Memory B cell (primary cell): ENCODE results near the gene MIEF2.

Experiments used
- ATAC-seq: fragments of 150-1000 bp; cut with Tn5 transposase; 2 replicates; pipeline ENCODE4 v1.10.0; 2021; ENCODE audit warnings: low read depth, mild to moderate bottlenecking, moderate library complexity
- DNase-seq, 2 donors: peaks; one replicate each; pipeline ENCODE4 v3.0.0; 2022; ENCODE audit warnings: low spot score in 2 of 2
- H3K27ac Mint-ChIP-seq: one replicate; pipeline ENCODE4 v1.8.0; 2022; ENCODE audit warnings: mild to moderate bottlenecking, moderate library complexity, mixed read lengths
- H3K27me3 Mint-ChIP-seq: one replicate; pipeline ENCODE4 v1.8.0; 2022; ENCODE audit warnings: mixed read lengths
- H3K36me3 Mint-ChIP-seq: one replicate; pipeline ENCODE4 v1.8.0; 2022; ENCODE audit warnings: mild to moderate bottlenecking, mixed read lengths
- H3K4me1 Mint-ChIP-seq: one replicate; pipeline ENCODE4 v1.8.0; 2022; ENCODE audit warnings: mixed read lengths
- H3K4me3 Mint-ChIP-seq: one replicate; pipeline ENCODE4 v1.8.0; 2022; ENCODE audit warnings: mild to moderate bottlenecking, moderate library complexity, mixed read lengths
- H3K9me3 Mint-ChIP-seq: one replicate; pipeline ENCODE4 v1.8.0; 2022; ENCODE audit warnings: mixed read lengths

The MIEF2 gene

DNA sequence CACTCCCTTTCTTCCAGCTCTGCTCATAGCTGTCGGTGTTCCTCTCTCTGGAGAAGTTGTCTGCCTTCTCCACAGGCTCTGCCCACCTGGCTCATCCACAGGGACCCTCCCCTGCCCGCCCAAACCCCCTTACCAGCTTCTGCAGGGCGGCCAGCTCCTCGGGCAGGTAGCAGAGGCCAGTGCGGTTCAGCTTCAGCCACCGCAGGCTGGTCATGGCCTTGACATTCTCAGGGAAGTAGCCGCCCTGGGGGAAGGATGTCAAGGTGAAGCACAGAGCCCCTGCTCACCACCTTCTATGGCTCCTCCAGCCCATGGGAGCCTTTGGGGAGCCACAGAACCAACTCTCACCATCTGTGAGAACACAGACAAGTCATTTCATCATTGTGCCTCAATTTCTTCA lies 3.7 kb upstream of the MIEF2 start:
- no peak for ATAC-seq
- Mint-ChIP-seq H3K27me3 (no peaks in the 10 kb centered on the region), H3K4me1 (peaks cover 15% of the 10 kb centered on the region), H3K36me3 (peaks cover 7% of the 10 kb centered on the region), H3K27ac (no peak overlapping the region), H3K9me3 (no peaks in the 10 kb centered on the region), H3K4me3 (no peak overlapping the region)
- DNase-seq, result no peak

DNA sequence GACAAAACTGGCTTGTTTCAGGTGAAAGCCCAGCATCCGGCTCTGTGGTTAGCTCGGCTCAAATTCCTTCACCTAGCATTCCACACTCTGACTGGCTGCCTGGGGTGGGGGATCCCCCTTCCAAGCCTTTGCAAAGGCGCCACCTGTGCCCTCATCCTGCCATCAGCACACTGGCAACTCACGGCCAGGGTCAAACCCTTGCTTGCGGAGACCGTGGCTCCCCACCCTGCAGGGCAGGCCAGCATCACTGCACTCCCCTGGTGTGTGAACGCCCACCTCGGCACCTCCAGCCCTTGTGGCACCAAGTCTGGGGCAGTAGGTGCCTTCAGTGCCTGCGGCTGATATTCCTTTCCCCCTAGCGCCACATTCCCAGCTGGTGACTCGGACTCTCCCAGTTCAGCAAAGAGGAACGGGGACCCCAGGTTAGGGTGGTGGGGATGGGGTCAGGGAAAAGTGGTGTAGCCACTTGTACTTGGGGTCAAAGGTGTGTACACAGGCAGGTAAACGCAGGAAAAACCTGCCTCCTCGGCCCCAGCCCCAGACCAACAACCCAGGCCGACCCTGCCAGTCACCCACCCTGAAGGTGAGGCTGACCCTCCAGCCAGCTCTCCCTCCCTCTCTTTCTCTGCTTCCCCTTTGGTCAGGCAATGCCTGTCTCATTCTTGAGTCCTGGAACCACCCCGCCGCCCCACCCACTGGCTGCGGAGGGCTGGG lies 3.0 kb upstream of the MIEF2 start:
- peak overlapping the region; percentile 83 for H3K27ac Mint-ChIP-seq
- peak overlapping the region; percentile 93 for H3K4me3 Mint-ChIP-seq
- H3K4me1 Mint-ChIP-seq, result peaks cover 15% of the 10 kb centered on the region
- peaks cover 6% of the 10 kb centered on the region for H3K36me3 Mint-ChIP-seq
- no peak for ATAC-seq
- DNase-seq, result no peak
- H3K27me3 Mint-ChIP-seq, result no peaks in the 10 kb centered on the region
- no peaks in the 10 kb centered on the region for H3K9me3 Mint-ChIP-seq

DNA sequence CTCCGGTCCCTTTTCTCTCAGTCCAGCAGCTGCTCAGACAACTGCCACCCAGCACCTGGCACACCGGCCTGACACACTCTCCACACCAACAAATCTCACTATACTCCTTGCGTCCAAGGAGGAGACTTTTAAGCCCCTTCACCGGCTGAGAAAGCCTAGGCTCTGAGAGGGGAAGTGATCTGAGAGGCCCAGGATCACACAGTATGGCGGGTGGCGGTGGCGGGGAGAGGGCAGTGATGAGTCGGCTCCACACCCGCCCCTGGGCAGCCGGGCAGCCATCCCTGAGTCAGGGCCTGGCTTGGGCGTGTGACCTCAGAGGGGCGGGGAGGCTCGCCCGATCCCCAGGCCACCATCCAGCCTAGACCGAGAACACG lies 2.5 kb upstream of the MIEF2 start:
- no peaks in the 10 kb centered on the region for H3K9me3 Mint-ChIP-seq
- H3K36me3 Mint-ChIP-seq, result peaks cover 5% of the 10 kb centered on the region
- ATAC-seq, result peak; percentile 42
- H3K27ac Mint-ChIP-seq, result peak overlapping the region; percentile 83
- peaks cover 15% of the 10 kb centered on the region for H3K4me1 Mint-ChIP-seq
- H3K4me3 Mint-ChIP-seq, result peak overlapping the region; percentile 93
- DNase-seq, result peak; percentile 34 to 51
- no peaks in the 10 kb centered on the region for H3K27me3 Mint-ChIP-seq

DNA sequence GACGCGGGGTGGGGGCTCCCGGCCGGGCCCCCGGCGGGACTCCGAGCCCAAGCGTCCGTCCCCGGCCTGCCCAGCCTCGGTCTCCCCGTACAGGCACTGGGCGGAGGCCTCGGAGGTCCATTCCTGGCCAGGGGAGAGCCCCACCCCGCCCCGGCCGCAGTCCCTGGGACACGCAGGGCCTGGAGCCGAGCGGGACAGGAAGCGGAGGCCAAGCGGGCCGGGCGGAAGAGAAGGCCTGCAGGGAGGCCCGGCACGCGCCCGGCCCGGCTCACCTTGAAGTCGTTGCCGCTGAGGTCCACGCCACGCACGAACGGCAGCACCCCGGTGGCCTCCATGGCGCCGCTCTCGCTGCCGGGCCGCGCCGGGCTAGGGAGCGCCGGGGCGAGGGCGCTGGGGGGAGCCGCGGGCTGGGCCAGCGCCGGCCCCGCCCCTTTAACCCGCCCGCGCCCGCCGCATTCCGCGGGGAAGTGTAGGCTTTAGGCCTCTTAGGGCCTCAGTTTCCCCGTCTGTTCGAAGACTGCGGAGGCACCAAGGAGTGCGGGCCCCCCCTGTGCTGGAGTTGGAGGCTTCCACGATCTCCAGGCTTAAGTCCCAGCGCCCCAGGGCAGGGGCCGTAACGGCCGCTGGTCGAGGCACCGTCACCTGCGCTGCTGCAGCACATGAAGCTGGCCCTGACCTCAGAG lies 2.0 kb upstream of the MIEF2 start, which contains the start of gene FLII:
Gene FLII (minus strand): TSS at position 383 of the 683 bp plus-strand sequence. CDS start 48 bp downstream, at position 335.
- peak within 1 kb of the TSS; percentile 93 for H3K4me3 Mint-ChIP-seq
- ATAC-seq, result peak; percentile 50
- no peaks in the 10 kb centered on the region for H3K9me3 Mint-ChIP-seq
- peaks cover 15% of the 10 kb centered on the region for H3K4me1 Mint-ChIP-seq
- peak within 1 kb of the TSS; percentile 83 for H3K27ac Mint-ChIP-seq
- DNase-seq, result peak; percentile 35 to 63
- peaks cover 6% of the 10 kb centered on the region for H3K36me3 Mint-ChIP-seq
- H3K27me3 Mint-ChIP-seq, result no peaks in the 10 kb centered on the region

DNA sequence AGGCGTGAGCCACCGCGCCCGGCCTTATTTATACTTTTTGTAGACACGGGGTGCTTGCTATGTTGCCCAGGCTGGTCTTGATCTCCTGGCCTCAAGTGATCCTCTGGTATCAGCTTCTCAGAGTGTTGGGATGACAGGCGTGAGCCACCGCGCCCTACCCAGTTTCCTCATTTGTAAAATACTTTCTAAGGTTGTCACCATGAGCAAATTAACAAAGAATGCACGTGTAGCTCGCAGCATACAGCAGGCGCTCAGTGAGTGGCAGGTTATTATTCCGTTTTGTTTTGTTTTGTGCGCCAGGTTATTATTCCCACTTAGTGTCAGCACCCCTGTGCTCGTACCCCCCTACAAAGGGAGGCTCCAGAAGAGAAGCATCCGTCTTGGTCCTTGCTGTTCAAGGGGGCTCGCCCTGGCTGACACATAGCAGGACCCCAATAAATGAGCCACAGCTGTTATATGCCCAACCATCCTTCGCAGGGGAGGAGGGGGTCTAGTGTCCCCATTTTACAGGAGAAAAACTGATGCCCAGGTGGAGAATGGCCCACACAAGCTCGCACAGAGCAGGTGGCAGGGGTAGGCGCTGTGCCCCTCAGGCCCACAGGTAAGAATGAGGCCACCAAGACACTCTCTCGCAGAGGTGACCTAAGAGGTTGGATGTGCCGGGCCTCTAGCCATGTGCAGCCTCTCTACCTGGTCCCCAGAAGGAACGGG lies 686 bp upstream of the MIEF2 start:
- Mint-ChIP-seq H3K36me3 (peaks cover 3% of the 10 kb centered on the region), H3K27ac (peak overlapping the region; percentile 73), H3K4me3 (peak overlapping the region; percentile 83), H3K9me3 (no peaks in the 10 kb centered on the region), H3K4me1 (peaks cover 12% of the 10 kb centered on the region), H3K27me3 (no peaks in the 10 kb centered on the region)
- DNase-seq, result no peak
- ATAC-seq, result no peak

DNA sequence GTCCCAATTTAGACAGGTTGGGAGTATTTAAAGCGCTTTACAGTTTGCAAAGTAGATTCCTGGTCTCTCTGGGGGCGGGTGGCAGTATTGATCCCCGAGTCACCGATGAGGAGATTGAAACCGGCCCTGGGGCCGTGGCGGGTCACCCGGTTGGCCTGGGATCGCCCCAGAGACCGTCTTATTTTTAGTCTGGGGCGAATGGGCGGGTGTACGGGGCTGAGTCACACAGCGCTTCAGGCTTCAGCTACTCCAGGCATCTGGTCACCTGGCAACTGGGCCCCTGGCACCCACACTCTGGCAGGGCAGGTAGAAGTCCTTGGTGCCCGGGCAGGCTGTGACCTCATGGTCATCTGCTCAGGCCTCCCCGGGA lies 669 bp downstream of the MIEF2 start:
- Mint-ChIP-seq H3K27ac (peak overlapping the region; percentile 73), H3K4me1 (peaks cover 12% of the 10 kb centered on the region), H3K36me3 (peaks cover 3% of the 10 kb centered on the region), H3K27me3 (no peaks in the 10 kb centered on the region), H3K9me3 (no peaks in the 10 kb centered on the region), H3K4me3 (peak overlapping the region; percentile 83)
- no peak for ATAC-seq
- DNase-seq, result no peak

DNA sequence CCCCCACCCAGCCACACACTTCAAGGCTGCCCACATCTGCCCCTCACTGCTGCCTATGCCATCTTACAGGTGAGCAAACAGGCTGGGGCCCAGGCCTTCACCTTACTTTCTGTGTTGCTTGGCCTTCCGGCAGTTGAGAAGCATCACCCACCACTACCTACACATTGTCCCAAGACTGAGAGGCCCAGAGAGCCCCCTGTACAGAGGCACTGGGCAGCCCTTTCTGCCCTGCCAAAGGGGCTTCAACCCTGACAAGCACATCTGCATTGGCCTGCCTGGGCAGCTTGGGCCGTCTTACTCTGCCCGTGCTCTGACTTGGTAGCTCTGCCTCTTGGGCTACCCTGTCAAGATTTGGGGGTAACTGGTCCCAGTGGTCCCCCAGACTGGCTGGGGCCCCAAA lies 1.2 kb downstream of the MIEF2 start:
- peaks cover 12% of the 10 kb centered on the region for H3K4me1 Mint-ChIP-seq
- no peak for DNase-seq
- H3K4me3 Mint-ChIP-seq, result peak overlapping the region; percentile 83
- H3K36me3 Mint-ChIP-seq, result peaks cover 3% of the 10 kb centered on the region
- no peaks in the 10 kb centered on the region for H3K27me3 Mint-ChIP-seq
- no peaks in the 10 kb centered on the region for H3K9me3 Mint-ChIP-seq
- no peak overlapping the region for H3K27ac Mint-ChIP-seq
- no peak for ATAC-seq

DNA sequence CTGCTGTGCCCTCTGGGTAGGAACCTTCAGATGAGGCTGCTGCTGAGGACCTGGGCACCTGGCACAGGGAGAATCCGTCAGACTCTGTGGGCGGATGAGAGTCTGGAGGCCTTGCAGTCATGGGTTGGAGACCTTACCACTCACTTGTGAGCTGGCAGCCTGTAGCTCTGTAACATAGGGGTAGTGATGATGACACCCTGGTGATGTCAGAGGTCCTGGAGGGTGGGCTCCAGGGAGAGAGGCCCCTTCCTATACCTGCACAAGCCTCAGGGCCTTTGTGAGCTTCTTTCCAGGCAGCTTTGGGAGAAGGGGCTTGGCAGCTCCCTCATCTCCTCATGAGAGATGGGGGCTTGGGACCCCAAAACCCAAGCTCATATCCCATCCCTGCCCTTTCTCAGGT lies 1.6 kb downstream of the MIEF2 start:
- DNase-seq (no peak), ATAC-seq (no peak)
- H3K4me3 Mint-ChIP-seq, result peak overlapping the region; percentile 21
- no peaks in the 10 kb centered on the region for H3K9me3 Mint-ChIP-seq
- peaks cover 12% of the 10 kb centered on the region for H3K4me1 Mint-ChIP-seq
- H3K27me3 Mint-ChIP-seq, result no peaks in the 10 kb centered on the region
- H3K27ac Mint-ChIP-seq, result no peak overlapping the region
- H3K36me3 Mint-ChIP-seq, result peaks cover 3% of the 10 kb centered on the region

DNA sequence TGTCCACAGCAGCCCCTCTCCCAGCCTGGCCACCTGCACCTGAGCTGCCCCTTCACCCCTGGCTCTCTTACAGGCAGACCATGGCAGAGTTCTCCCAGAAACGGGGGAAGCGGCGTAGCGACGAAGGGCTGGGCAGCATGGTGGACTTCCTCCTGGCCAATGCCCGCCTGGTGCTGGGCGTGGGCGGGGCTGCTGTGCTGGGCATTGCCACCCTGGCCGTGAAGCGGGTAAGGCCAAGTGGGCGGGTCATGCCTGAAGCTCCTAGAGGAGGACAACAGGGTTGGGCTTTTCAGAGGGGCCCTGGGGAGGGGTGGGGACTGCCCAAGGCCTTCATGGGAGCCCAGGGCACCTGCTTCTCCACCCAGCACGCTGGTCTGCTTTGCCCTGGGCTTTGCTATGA lies 2.2 kb downstream of the MIEF2 start:
- Mint-ChIP-seq H3K4me1 (peaks cover 12% of the 10 kb centered on the region), H3K27me3 (no peaks in the 10 kb centered on the region), H3K27ac (no peak overlapping the region), H3K9me3 (no peaks in the 10 kb centered on the region), H3K4me3 (no peak overlapping the region), H3K36me3 (peaks cover 3% of the 10 kb centered on the region)
- ATAC-seq (no peak), DNase-seq (no peak)

DNA sequence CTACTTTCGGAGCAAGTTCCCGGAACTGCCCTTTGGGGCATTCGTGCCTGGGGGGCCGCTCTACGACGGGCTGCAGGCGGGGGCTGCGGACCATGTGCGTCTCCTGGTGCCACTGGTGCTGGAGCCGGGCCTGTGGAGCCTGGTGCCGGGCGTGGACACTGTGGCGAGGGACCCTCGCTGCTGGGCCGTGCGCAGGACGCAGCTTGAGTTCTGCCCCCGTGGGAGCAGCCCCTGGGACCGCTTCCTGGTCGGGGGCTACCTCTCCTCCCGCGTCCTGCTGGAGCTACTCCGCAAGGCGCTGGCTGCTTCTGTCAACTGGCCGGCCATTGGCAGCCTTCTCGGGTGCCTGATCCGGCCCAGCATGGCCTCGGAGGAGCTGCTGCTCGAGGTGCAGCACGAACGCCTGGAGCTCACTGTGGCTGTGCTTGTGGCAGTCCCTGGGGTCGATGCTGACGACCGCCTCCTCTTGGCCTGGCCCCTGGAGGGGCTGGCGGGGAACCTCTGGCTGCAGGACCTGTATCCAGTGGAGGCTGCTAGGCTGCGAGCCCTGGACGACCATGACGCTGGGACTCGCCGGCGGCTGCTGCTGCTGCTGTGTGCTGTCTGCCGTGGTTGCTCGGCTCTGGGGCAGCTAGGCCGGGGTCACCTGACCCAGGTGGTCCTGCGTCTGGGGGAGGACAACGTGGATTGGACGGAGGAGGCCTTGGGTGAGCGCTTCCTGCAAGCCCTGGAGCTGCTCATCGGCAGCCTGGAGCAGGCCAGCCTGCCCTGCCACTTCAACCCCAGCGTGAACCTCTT lies 3.6 kb downstream of the MIEF2 start:
- no peak for ATAC-seq
- Mint-ChIP-seq H3K9me3 (no peaks in the 10 kb centered on the region), H3K36me3 (peaks cover 3% of the 10 kb centered on the region), H3K4me1 (peaks cover 10% of the 10 kb centered on the region), H3K4me3 (no peak overlapping the region), H3K27me3 (no peaks in the 10 kb centered on the region), H3K27ac (no peak overlapping the region)
- no peak for DNase-seq

DNA sequence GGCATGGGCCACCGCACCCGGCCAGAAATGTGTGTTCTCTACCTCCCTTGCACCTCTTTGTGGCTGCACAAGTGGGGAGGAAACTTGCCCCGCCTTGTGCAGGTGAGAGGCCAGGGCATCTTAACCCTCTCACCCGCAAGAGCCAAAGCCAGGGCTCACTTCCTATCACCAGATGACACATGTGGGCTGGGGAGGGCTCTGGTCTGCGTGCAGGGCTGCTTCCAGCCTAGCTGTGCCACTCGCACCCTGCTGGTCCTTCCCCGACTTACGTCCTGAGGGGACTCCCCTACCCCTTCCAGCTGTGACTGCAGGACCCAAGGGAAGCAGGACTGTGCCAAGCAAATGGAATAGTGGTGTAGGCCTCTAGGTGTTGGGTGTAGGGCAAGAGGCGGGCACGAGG lies 6.9 kb downstream of the MIEF2 start:
- Mint-ChIP-seq H3K9me3 (no peaks in the 10 kb centered on the region), H3K4me3 (no peak overlapping the region), H3K27ac (no peak overlapping the region), H3K27me3 (no peaks in the 10 kb centered on the region), H3K4me1 (no peaks in the 10 kb centered on the region), H3K36me3 (peaks cover 3% of the 10 kb centered on the region)
- no peak for ATAC-seq
- DNase-seq, result no peak

DNA sequence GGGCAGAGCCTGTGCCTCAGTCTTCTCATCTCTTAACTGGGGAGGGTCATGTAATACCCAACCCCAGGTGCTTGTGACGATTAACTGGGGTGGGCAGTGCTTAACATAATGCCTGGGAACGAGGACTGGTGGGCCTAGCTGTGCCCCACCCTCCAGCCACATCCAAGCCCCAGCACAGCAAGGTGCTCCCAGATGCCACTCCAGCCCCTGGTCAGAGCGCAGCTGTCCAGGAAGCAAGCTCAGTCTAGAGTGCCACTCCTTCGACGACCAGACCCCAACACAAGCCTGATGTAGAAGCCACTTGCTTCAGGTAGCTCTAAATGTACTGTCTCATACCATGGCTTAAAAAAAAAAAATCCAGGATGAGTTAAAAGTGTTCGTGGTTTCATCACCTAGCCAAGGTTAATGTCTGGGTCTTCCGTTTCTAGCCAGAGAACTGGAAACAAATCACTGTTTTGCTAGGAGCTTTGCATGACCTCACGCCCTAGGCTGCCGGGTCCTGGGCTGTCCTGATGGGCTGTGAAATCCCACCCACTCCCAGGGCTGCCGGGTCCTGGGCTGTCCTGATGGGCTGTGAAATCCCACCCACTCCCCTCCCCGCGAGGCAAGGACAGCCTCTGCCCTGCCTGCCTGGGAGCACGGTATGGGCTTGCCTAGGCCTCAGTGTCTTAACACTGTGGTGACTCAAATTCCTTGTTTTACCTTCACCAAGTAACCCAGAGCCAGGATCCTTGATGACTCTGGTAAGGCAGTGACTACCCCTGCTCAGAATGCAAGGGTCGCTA lies 7.7 kb downstream of the MIEF2 start:
- H3K4me3 Mint-ChIP-seq, result no peak overlapping the region
- H3K27ac Mint-ChIP-seq, result no peak overlapping the region
- H3K27me3 Mint-ChIP-seq, result no peaks in the 10 kb centered on the region
- H3K9me3 Mint-ChIP-seq, result no peaks in the 10 kb centered on the region
- peaks cover 6% of the 10 kb centered on the region for H3K36me3 Mint-ChIP-seq
- H3K4me1 Mint-ChIP-seq, result no peaks in the 10 kb centered on the region
- ATAC-seq (no peak), DNase-seq (no peak)
